Spleen (tissue), 11 donors: ENCODE data around the gene AKIRIN2. TPM values are rescaled to one million over a fixed set of nuclear protein-coding genes. Genes with fewer than 3 reads are reported as not detected.

Experiments
- DNase-seq: peaks from one replicate; pipeline ENCODE4 v3.0.0-alpha.2; 2020
- H3K27ac ChIP-seq, 8 donors: fragments of 200-600 bp; sonication (generic) in 7 of 8; 1 replicate in 4 of 8; 2 replicates in 4 of 8; pipeline versions ENCODE4 v1.5.0 to v1.8.0; 2016 to 2021; ENCODE audit warnings: inconsistent platforms in 4 of 8, mild to moderate bottlenecking in 4 of 8, moderate library complexity in 1 of 8
- H3K27me3 ChIP-seq, 7 donors: fragments of 200-600 bp; sonication (generic) in 6 of 7; replicated peaks in 1 of 7; 1 replicate in 4 of 7; 2 replicates in 3 of 7; pipeline versions ENCODE4 v1.5.0 to v1.8.0; 2016 to 2021; ENCODE audit warnings: inconsistent platforms in 3 of 7, mild to moderate bottlenecking in 1 of 7
- H3K36me3 ChIP-seq, 6 donors: fragments of 200-600 bp; sonication (generic) in 5 of 6; 1 replicate in 4 of 6; 2 replicates in 2 of 6; pipeline versions ENCODE4 v1.5.0 to v1.8.0; 2016 to 2021; ENCODE audit warnings: inconsistent platforms in 2 of 6
- H3K4me1 ChIP-seq, 6 donors: fragments of 200-600 bp; sonication (generic) in 5 of 6; 1 replicate in 3 of 6; 2 replicates in 3 of 6; pipeline versions ENCODE4 v1.5.0 to v1.8.0; 2016 to 2021; ENCODE audit warnings: inconsistent platforms in 3 of 6
- H3K4me3 ChIP-seq, 8 donors: fragments of 200-600 bp; sonication (generic) in 7 of 8; 1 replicate in 4 of 8; 2 replicates in 4 of 8; pipeline versions ENCODE4 v1.5.0 to v1.8.0; 2016 to 2021; ENCODE audit warnings: inconsistent platforms in 4 of 8, mild to moderate bottlenecking in 4 of 8, moderate library complexity in 2 of 8
- H3K9me3 ChIP-seq, 8 donors: fragments of 200-600 bp; sonication (generic) in 7 of 8; 1 replicate in 4 of 8; 2 replicates in 4 of 8; pipeline versions ENCODE4 v1.5.0 to v1.8.0; 2016 to 2021; ENCODE audit warnings: inconsistent platforms in 4 of 8
- CTCF ChIP-seq, 11 experiments: fragments of 200-600 bp in 7 of 11; fragments of 450-650 bp in 4 of 11; sonication (generic) in 4 of 11; IDR thresholded peaks in 8 of 11; conservative IDR thresholded peaks in 3 of 11; 1 replicate in 7 of 11; 2 replicates in 4 of 11; pipeline versions ENCODE4 v1.4.0 to v1.8.0; 2016 to 2021; ENCODE audit warnings: antibody characterized with exemption in 11 of 11, inconsistent platforms in 4 of 11, mild to moderate bottlenecking in 1 of 11
- POLR2A ChIP-seq, 3 donors: fragments of 450-650 bp; IDR thresholded peaks; one replicate each; pipeline ENCODE4 v1.5.1; 2017; ENCODE audit warnings: antibody characterized with exemption in 3 of 3, mild to moderate bottlenecking in 1 of 3
- POLR2AphosphoS5 ChIP-seq, 3 donors: sonication (generic); formaldehyde crosslinking; IDR thresholded peaks; one replicate each; pipeline ENCODE4 v1.5.1; 2017; ENCODE audit warnings: antibody characterized with exemption in 3 of 3
- WGBS, 5 donors: extraction: QIAGEN DNeasy Blood & Tissue Kit in 3 of 5; methylation state at CpG; one replicate each; pipeline versions ENCODE4 v1.1.5 to v1.1.7; 2013 to 2018; 5-methylcytosine and 5-hydroxymethylcytosine counted together
- intact Hi-C: fragments of 100-400 bp; cut with DNase I; formaldehyde crosslinking; loops from one replicate; pipeline ENCODE4 v1.15.0; 2023; ENCODE audit warnings: low total_unique reads
- polyA plus RNA-seq, 3 donors: library from polyadenylated mRNA; stranded (reverse); fragments of 200-250 nt; gene quantifications; one replicate each; pipeline ENCODE4 v1.2.1, GENCODE V29; 2013
- total RNA-seq, 7 donors: library from RNA; depleted of rRNA in 3 of 7; stranded (reverse); fragments of >200 nt in 3 of 7; fragmentation: NEBNext Ultra II Directional in 4 of 7; extraction: Animal tissue kit (Norgen Biotek cat#: 25700) in 4 of 7; gene quantifications; one replicate each; pipeline versions ENCODE4 v1.1.0 to v1.2.1, GENCODE V29; 2016 to 2021
- donor health status: healthy with polysubstance abuse.
- donor health status: DM: no; HTN: no; CAD: no; lungs with moderate emphysema.
- donor health status: DM: no; HTN: no; CAD: no.
- donor health status: Bipolar disorder and iron deficiency.
- donor health status: healthy.
- donor health status: DM: no; HTN: no; CAD: no.
- donor health status: DM: yes; HTN: yes; CAD: no.

AKIRIN2 gene
- total and polyA plus RNA-seq, 10 donors, result 35.1 to 106 (median 68.2) TPM

- Histone ChIP-seq H3K27ac (peak overlapping the region; percentile 98 to 100 (median 99)), H3K36me3 (peaks cover 0 to 6% (median 0%) of the 10 kb centered on the region in 6 donors), H3K4me3 (peak overlapping the region; percentile 61 to 93 (median 76)), H3K27me3 (no peaks in the 10 kb centered on the region), H3K9me3 (no peaks in the 10 kb centered on the region), H3K4me1 (peaks cover 26 to 59% (median 43%) of the 10 kb centered on the region in 6 donors)
- peak; percentile 92 for DNase-seq
- no peak for TF ChIP-seq CTCF (IDR thresholded peaks at IDR 0.05 in 8 of 11, conservative IDR thresholded peaks at IDR 0.05 in 3 of 11)
- no peak for TF ChIP-seq POLR2AphosphoS5 (IDR thresholded peaks at IDR 0.05)
- TF ChIP-seq POLR2A (IDR thresholded peaks at IDR 0.05), result no peak
- 0 to 1% (median 0%) methylated on average over 7 to 36 of the region's 36 CpGs for WGBS, 5 donors
- intact Hi-C loops, result no loop called here
These were observed 723 bp downstream of the AKIRIN2 start for GRCh38 chr6:87701344-87701675.

- WGBS, 5 donors, result 0 to 1% (median 1%) methylated on average over 17 to 18 of the region's 18 CpGs
- intact Hi-C loops, result no loop called here
- H3K36me3 ChIP-seq, result peaks cover 0 to 12% (median 0%) of the 10 kb centered on the region in 6 donors
- no peak for DNase-seq
- H3K27ac ChIP-seq, result peak overlapping the region; percentile 98 to 100 (median 99)
- H3K4me3 ChIP-seq, result peak overlapping the region; percentile 61 to 93 (median 76)
- peaks cover 31 to 60% (median 49%) of the 10 kb centered on the region in 6 donors for H3K4me1 ChIP-seq
- no peaks in the 10 kb centered on the region for H3K27me3 ChIP-seq
- TF ChIP-seq POLR2AphosphoS5 (IDR thresholded peaks at IDR 0.05) (peak in 1 of 3 donors; percentile 53), CTCF (IDR thresholded peaks at IDR 0.05 in 8 of 11, conservative IDR thresholded peaks at IDR 0.05 in 3 of 11) (peak in 1 of 11 experiments; percentile 19), POLR2A (IDR thresholded peaks at IDR 0.05) (no peak)
- H3K9me3 ChIP-seq, result no peaks in the 10 kb centered on the region
These were observed 1.4 kb downstream of the AKIRIN2 start for GRCh38 chr6:87700397-87701343.

- TF ChIP-seq POLR2AphosphoS5 (IDR thresholded peaks at IDR 0.05) (no peak), CTCF (IDR thresholded peaks at IDR 0.05 in 8 of 11, conservative IDR thresholded peaks at IDR 0.05 in 3 of 11) (no peak), POLR2A (IDR thresholded peaks at IDR 0.05) (no peak)
- Histone ChIP-seq H3K9me3 (no peaks in the 10 kb centered on the region), H3K27ac (peak overlapping the region; percentile 29 to 100 (median 99)), H3K4me1 (peaks cover 40 to 71% (median 60%) of the 10 kb centered on the region in 6 donors), H3K4me3 (peak overlapping the region; percentile 61 to 93 (median 76)), H3K36me3 (peaks cover 0 to 12% (median 0%) of the 10 kb centered on the region in 6 donors), H3K27me3 (no peaks in the 10 kb centered on the region)
- 2 to 9% (median 6%) methylated on average over 4 of the region's 4 CpGs for WGBS, 5 donors
- no peak for DNase-seq
- intact Hi-C loops, result no loop called here
These were observed 2.5 kb downstream of the AKIRIN2 start for GRCh38 chr6:87699576-87699975.

- no peak for TF ChIP-seq CTCF (IDR thresholded peaks at IDR 0.05 in 8 of 11, conservative IDR thresholded peaks at IDR 0.05 in 3 of 11)
- no peak for TF ChIP-seq POLR2A (IDR thresholded peaks at IDR 0.05)
- no peak for TF ChIP-seq POLR2AphosphoS5 (IDR thresholded peaks at IDR 0.05)
- peak overlapping the region; percentile 61 to 93 (median 76) for H3K4me3 ChIP-seq
- peak overlapping the region; percentile 29 to 100 (median 99) for H3K27ac ChIP-seq
- peaks cover 47 to 81% (median 70%) of the 10 kb centered on the region in 6 donors for H3K4me1 ChIP-seq
- H3K27me3 ChIP-seq, result no peaks in the 10 kb centered on the region
- no peaks in the 10 kb centered on the region for H3K9me3 ChIP-seq
- intact Hi-C loops, result no loop called here
- 0 to 5% (median 2%) methylated on average over 2 of the region's 2 CpGs for WGBS, 5 donors
- no peak for DNase-seq
- H3K36me3 ChIP-seq, result peaks cover 0 to 12% (median 0%) of the 10 kb centered on the region in 6 donors
These were observed 3.5 kb downstream of the AKIRIN2 start for GRCh38 chr6:87698547-87699006.
